ENCODE data around the gene TEX13A. TPM values are rescaled to one million over a fixed set of nuclear protein-coding genes. Genes with fewer than 3 reads are reported as not detected.
"Not testable (repeated sequence)": the region's sequence is repeated elsewhere in the genome, so short reads cannot be mapped to it uniquely, and the experiment has no call there.

TEX13A gene, protein sequence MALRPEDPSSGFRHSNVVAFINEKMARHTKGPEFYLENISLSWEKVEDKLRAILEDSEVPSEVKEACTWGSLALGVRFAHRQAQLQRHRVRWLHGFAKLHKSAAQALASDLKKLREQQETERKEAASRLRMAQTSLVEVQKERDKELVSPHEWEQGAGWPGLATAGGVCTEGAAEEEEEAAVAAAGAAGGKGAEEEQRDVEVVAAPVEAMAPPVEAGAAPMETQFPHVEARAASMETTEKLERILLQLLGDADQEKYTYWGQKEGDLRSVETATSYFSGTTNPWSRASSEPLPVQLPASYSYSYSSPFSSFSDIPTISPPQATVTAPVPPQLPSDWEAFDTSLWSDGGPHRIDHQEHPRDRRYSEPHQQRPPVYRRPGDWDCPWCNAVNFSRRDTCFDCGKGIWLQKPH
- not detected in 2 replicates for total RNA-seq (2014; rRNA removed; shearing (Covaris generic); ENCODE audit: low replicate concordance)

- no peak for DNase-seq (ENCODE audit: low read depth)
- in situ Hi-C loops (cut with HindIII; ENCODE audit: low pct_unique_long_range_greater_than_20kb, low sequenced_read_pairs) = no loop called here
Observed at GRCh38 chrX:105220636-105221035, at the start of gene TEX13A. Gene TEX13A (minus strand): TSS chrX:105220694. CDS start chrX:105220397, 297 bp downstream.

DNA sequence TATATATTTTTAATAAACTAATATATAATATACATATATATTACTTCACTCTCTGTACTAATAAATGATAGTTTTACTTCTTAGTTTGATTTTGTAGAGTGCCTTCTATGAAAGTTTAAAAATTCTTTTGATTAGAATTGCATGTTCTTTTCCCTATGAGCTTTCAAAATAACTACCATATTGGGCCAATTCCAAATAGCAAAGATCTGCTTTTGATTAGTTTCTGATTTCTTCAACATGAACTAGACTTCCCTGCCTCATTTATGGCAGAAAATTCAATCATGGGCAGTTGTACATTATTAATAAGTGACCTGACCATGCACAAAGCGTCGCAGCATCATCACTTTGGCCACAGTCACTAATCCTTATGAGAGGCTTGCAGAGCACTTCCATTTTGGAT, 48.9 kb upstream of the TEX13A start:
- in situ Hi-C loops (cut with HindIII; ENCODE audit: low pct_unique_long_range_greater_than_20kb, low sequenced_read_pairs) = no loop called here
- no peak for DNase-seq (ENCODE audit: low read depth)

DNA sequence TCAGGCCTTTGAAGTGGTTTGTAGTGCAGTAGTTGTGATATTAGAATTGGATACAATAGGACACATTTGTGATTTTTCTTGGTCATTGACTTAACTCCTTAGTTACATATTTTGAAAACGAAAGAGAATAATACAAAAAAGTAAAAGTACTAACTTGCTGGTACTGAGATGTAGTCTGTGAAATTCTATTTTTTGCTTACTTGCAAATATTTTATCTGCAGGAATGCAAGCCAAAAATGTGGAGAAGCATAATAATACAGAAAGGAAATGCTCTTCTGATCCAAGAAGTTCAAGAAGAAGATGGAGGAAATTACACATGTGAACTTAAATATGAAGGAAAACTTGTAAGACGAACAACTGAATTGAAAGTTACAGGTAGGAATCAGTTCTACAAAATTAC, 46.7 kb upstream of the TEX13A start:
- DNase-seq (ENCODE audit: low read depth) = no peak
- in situ Hi-C loops (cut with HindIII; ENCODE audit: low pct_unique_long_range_greater_than_20kb, low sequenced_read_pairs) = no loop called here

GRCh38 chrX:105266456-105266855, 46.0 kb upstream of the TEX13A start:
- in situ Hi-C loops (cut with HindIII; ENCODE audit: low pct_unique_long_range_greater_than_20kb, low sequenced_read_pairs) = no loop called here
- no peak for DNase-seq (ENCODE audit: low read depth)

- DNase-seq (ENCODE audit: low read depth) = no peak
- in situ Hi-C loops (cut with HindIII; ENCODE audit: low pct_unique_long_range_greater_than_20kb, low sequenced_read_pairs) = no loop called here
Observed at GRCh38 chrX:105265093-105265492, 44.6 kb upstream of the TEX13A start.

DNA sequence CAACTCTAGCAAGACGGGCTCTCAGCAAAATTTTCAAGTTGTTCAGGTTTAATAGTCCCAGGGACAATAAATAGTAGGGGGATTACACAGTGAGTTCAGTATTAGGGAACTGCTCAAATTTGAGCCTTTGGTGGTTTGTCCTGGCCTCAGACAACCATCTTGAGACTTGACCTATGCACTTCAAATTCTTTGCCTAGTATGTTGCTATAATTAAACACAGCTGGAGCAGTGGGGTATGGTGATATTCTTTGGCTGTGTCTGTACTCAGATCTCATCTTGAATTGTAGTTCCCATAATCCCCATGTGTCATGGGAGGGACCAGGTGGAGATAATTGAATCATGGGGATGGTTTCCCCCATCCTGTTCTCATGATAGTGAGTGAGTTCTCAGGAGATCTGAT, 43.3 kb upstream of the TEX13A start:
- in situ Hi-C loops (cut with HindIII; ENCODE audit: low pct_unique_long_range_greater_than_20kb, low sequenced_read_pairs) = no loop called here
- no peak for DNase-seq (ENCODE audit: low read depth)

GRCh38 chrX:105263171-105263570, 42.7 kb upstream of the TEX13A start:
- in situ Hi-C loops (cut with HindIII; ENCODE audit: low pct_unique_long_range_greater_than_20kb, low sequenced_read_pairs) = no loop called here
- DNase-seq (ENCODE audit: low read depth) = no peak

DNA sequence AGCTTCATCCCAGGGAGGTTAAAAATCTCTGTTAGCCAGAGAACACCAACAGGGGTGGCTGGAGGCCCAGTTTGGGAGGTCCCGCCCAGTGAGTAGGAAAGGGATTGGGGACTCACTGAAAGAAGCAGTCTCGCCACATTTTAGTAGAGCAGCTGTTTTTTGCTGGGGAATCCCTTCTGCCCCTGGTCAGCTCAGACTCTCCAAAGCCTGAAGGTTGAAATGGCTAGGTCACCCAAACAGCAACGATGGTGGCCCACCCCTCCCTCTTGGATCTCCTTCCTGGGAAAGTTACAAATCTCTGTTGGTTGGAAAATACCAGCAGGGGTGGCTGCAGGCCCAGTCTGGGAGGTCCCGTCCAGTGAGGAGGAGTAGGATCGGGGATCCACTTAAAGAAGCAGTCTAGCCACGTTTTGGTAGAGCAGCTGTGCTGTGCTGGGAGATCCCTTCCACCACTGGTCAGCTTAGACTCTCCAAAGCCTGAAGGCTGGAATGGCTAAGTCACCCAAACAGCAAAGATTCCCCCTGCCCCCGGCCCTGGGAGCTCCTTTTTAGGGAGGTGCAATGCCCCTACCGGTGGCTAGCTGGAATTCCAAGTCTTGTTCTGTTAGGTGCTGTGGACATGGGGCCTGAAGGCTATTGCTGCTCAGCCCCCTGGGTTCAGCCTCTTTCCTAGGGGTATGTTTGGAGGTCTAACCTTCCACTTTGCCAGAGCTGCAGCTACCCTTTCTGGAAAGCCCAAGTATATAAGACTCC, 40.0 kb upstream of the TEX13A start:
- in situ Hi-C loops (cut with HindIII; ENCODE audit: low pct_unique_long_range_greater_than_20kb, low sequenced_read_pairs) = no loop called here
- DNase-seq (ENCODE audit: low read depth) = no peak

DNA sequence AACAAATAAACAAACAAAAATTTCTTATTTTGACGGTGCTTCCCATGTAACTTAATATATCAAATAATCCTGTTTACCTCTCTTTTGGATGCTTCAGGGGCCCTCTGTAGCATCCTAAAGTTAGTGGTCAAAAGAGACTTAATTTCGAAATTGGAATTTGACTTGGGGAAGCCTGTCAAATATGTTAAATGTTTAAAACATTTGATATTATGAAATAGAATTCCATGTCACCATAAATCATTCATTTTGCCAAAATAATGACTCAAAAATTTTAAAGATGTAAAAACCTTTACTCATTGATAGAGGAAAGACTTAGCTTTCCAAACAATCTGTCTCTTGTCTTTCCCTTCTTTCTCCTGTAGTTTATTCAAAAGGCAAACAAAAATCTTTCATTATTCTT, 20.6 kb upstream of the TEX13A start:
- DNase-seq (ENCODE audit: low read depth) = no peak
- in situ Hi-C loops (cut with HindIII; ENCODE audit: low pct_unique_long_range_greater_than_20kb, low sequenced_read_pairs) = no loop called here

DNA sequence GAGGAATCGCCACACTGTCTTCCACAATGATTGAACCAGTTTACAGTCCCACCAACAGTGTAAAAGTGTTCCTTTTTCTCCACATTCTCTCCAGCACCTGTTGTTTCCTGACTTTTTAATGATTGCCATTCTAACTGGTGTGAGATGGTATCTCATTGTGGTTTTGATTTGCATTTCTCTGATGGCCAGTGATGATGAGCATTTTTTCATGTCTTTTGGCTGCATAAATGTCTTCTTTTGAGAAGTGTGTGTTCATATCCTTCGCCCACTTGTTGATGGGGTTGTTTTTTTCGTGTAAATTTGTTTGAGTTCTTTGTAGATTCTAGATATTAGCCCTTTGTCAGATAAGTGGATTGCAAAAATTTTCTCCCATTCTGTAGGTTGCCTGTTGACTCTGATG, 16.9 kb upstream of the TEX13A start:
- not testable (repeated sequence) for DNase-seq (ENCODE audit: low read depth)

DNA sequence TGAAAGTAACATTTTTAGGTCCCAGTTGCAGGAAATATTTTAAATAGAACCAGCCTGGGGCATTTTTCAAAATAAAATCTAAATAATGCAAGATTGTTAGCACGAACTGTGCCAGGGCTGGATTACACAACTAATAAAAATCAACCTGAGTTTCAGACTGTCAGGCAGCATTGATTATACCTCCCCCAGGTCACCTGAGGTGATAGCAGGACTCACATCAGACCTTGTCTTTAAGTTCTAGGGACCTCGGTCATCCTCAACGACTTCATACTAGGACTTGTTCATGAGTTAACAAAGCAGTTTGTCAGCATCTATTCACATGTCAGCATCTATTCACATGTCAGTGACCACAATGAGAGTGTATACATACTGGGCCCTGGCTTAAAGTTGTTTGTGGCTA, 8.7 kb upstream of the TEX13A start:
- in situ Hi-C loops (cut with HindIII; ENCODE audit: low pct_unique_long_range_greater_than_20kb, low sequenced_read_pairs) = no loop called here
- DNase-seq (ENCODE audit: low read depth) = no peak

More for the DNA sequence above, 16.9 kb upstream of the TEX13A start:
- in situ Hi-C loops (cut with HindIII; ENCODE audit: low pct_unique_long_range_greater_than_20kb, low sequenced_read_pairs) = not testable (repeated sequence)

GRCh38 chrX:105228602-105229001, 8.1 kb upstream of the TEX13A start:
- DNase-seq (ENCODE audit: low read depth) = no peak
- in situ Hi-C loops (cut with HindIII; ENCODE audit: low pct_unique_long_range_greater_than_20kb, low sequenced_read_pairs) = no loop called here

DNA sequence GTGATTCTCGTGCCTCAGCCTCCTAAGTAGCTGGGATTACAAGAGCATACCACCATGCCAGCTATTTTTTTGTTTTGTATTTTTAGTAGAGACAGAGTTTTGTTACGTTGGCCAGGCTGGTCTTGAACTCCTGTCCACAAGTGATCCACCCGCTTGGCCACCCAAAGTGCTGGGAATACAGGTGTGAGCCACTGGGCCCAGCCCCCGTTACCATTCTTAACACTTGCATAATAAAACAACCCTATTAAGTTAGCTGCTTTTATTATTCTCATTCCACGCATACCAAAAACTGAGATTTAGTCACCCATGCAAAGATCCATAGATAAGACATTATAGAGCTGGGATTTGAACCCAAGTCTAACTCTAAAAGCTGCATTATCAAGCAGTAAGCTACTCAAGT, 6.0 kb upstream of the TEX13A start:
- in situ Hi-C loops (cut with HindIII; ENCODE audit: low pct_unique_long_range_greater_than_20kb, low sequenced_read_pairs) = no loop called here
- no peak for DNase-seq (ENCODE audit: low read depth)

GRCh38 chrX:105221374-105221773, 880 bp upstream of the TEX13A start:
- in situ Hi-C loops (cut with HindIII; ENCODE audit: low pct_unique_long_range_greater_than_20kb, low sequenced_read_pairs) = no loop called here
- peak; percentile 4 for DNase-seq (ENCODE audit: low read depth)

DNA sequence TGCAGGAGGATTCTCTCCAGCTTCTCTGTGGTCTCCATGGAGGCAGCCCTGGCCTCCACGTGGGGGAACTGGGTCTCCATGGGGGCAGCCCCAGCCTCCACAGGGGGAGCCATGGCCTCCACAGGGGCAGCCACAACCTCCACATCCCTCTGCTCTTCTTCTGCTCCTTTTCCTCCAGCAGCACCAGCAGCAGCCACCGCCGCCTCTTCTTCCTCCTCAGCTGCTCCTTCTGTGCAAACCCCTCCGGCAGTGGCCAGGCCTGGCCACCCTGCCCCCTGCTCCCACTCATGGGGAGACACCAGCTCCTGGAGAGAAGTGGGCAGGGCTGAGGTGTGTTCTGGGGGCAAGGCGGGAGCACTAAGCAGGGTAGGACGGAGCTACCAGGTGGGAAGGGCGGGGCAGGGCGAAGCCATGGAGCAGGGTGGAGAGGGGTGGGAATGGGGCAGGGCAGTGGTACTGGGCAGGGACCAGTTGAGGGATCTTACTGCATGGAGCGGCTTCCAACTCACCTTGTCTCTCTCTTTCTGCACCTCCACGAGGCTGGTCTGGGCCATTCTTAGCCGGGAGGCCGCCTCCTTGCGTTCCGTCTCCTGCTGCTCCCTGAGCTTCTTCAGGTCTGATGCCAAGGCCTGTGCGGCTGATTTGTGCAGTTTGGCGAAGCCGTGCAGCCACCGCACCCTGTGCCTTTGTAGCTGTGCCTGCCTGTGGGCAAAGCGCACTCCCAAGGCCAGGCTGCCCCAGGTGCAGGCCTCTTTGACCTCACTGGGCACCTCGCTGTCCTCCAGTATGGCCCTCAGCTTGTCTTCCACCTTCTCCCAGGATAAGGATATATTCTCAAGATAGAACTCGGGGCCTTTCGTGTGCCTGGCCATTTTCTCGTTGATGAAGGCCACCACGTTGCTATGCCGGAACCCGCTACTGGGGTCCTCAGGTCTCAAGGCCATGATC, 766 bp downstream of the TEX13A start:
- no peak for DNase-seq (ENCODE audit: low read depth)
- in situ Hi-C loops (cut with HindIII; ENCODE audit: low pct_unique_long_range_greater_than_20kb, low sequenced_read_pairs) = no loop called here

- peak; percentile 12 for DNase-seq (ENCODE audit: low read depth)
- in situ Hi-C loops (cut with HindIII; ENCODE audit: low pct_unique_long_range_greater_than_20kb, low sequenced_read_pairs) = no loop called here
Observed at GRCh38 chrX:105211066-105211575, 9.4 kb downstream of the TEX13A start.

- in situ Hi-C loops (cut with HindIII; ENCODE audit: low pct_unique_long_range_greater_than_20kb, low sequenced_read_pairs) = no loop called here
- DNase-seq (ENCODE audit: low read depth) = no peak
Observed at GRCh38 chrX:105210258-105210657, 10.2 kb downstream of the TEX13A start.

DNA sequence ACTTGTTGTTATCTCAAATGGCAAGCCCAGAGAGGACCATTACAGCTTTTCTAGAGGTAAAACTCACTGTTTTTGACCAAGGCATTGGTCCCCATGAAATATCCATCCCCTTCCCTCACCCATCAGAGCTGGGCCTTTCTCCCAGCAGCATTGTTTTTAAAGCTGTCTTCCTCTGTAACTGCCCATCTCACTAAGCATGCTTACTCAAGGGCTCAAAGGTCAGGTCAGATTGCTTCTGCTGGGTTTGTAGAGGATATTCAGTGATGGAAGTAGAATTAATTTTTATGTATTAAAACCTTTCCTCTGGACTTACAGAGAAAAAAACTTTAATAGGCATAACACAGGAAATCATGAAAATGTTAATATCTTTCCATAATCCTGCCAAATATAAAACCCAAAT, 11.1 kb downstream of the TEX13A start:
- in situ Hi-C loops (cut with HindIII; ENCODE audit: low pct_unique_long_range_greater_than_20kb, low sequenced_read_pairs) = no loop called here
- no peak for DNase-seq (ENCODE audit: low read depth)

All from Caki2 (cell line).